Upper lobe of left lung (tissue), 6 donors: ENCODE measurements around the gene FBXL13. TPM values are rescaled to one million over a fixed set of nuclear protein-coding genes. Genes with fewer than 3 reads are reported as not detected.
"Not testable (repeated sequence)": the region's sequence is repeated elsewhere in the genome, so short reads cannot be mapped to it uniquely, and the experiment has no call there.

Experiments
- ATAC-seq, 2 donors: fragments of 200-7000 bp; cut with Tn5 transposase; one replicate each; pipeline ENCODE4 v1.9.1; 2022; ENCODE audit warnings: mild to moderate bottlenecking in 2 of 2, moderate library complexity in 2 of 2; ENCODE audit not compliant: low FRiP score in 2 of 2
- DNase-seq, 2 donors: peaks; one replicate each; pipeline ENCODE4 v3.0.0-alpha.2; 2019 to 2020
- H3K27ac ChIP-seq, 4 donors: fragments of 200-600 bp; sonication (generic); one replicate each; pipeline ENCODE4 v1.5.1; 2016 to 2019
- H3K27me3 ChIP-seq, 4 donors: fragments of 200-600 bp; sonication (generic); one replicate each; pipeline ENCODE4 v1.5.1; 2017 to 2019
- H3K36me3 ChIP-seq, 4 donors: fragments of 200-600 bp; sonication (generic); one replicate each; pipeline ENCODE4 v1.5.1; 2016 to 2019
- H3K4me1 ChIP-seq, 4 donors: fragments of 200-600 bp; sonication (generic); one replicate each; pipeline ENCODE4 v1.5.1; 2018 to 2019
- H3K4me3 ChIP-seq, 4 donors: fragments of 200-600 bp; sonication (generic); one replicate each; pipeline ENCODE4 v1.5.1; 2017 to 2019; ENCODE audit warnings: mild to moderate bottlenecking in 2 of 4, moderate library complexity in 1 of 4
- H3K9me3 ChIP-seq, 4 donors: fragments of 200-600 bp; sonication (generic); one replicate each; pipeline ENCODE4 v1.5.1; 2018 to 2019
- EP300 ChIP-seq, 4 donors: sonication (generic); formaldehyde crosslinking; IDR thresholded peaks; one replicate each; pipeline ENCODE4 v1.5.1; 2017; ENCODE audit warnings: antibody characterized with exemption in 4 of 4, control low read depth in 2 of 4
- POLR2A ChIP-seq, 4 donors: fragments of 450-650 bp; IDR thresholded peaks; one replicate each; pipeline ENCODE4 v1.5.1; 2016 to 2017; ENCODE audit warnings: antibody characterized with exemption in 4 of 4, mild to moderate bottlenecking in 2 of 4
- POLR2AphosphoS5 ChIP-seq, 2 donors: sonication (generic); formaldehyde crosslinking; IDR thresholded peaks; one replicate each; pipeline ENCODE4 v1.5.1; 2017; ENCODE audit warnings: antibody characterized with exemption in 2 of 2
- WGBS, 2 donors: methylation state at CpG; one replicate each; pipeline ENCODE4 v1.1.5; 2017 to 2018; 5-methylcytosine and 5-hydroxymethylcytosine counted together
- total RNA-seq, 6 donors: library from RNA; depleted of rRNA in 4 of 6; stranded (reverse); fragments of >200 nt in 4 of 6; gene quantifications; one replicate each; pipeline versions ENCODE4 v1.1.0 to v1.2.1, GENCODE V29; 2016 to 2021
- TF ChIP-seq, protein P1 (sequence below), 6 experiments: fragments of 450-650 bp in 4 of 6; fragments of 200-600 bp in 2 of 6; sonication (generic) in 2 of 6; IDR thresholded peaks; one replicate each; pipeline ENCODE4 v1.5.1; 2016 to 2019; ENCODE audit warnings: antibody characterized with exemption in 6 of 6
- donor health status: DM: no; HTN: no; CAD: no; lungs with moderate emphysema.
- donor health status: DM: no; HTN: yes; CAD: no; lungs with severe emphysema.

FBXL13 gene
- total RNA-seq, 6 donors from 2014 or later: 1.6 to 11.6 (median 2.9) TPM

DNA sequence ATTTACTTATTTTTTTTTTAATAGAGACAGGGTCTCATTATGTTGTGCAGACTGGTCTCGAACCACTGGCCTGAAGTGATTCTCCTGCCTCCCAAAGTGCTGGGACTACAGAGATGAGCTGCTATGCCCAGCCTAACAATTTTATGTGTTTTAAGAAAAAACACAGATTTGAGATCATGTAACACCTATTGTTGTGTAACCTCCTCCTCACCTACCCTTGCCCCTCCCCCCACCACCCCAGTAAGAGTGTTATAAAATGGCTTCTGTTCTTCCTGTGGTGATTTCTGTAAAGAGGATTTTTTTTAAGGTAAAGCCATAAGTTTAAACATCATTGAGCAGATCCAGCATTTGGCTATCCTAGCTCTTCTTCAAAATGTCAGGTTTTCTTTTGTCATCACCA is 7.9 kb upstream of the FBXL13 start:
- ATAC-seq: no peak
- no peak for DNase-seq
- H3K9me3 ChIP-seq: no peaks in the 10 kb centered on the region
- TF ChIP-seq, protein P1, sequence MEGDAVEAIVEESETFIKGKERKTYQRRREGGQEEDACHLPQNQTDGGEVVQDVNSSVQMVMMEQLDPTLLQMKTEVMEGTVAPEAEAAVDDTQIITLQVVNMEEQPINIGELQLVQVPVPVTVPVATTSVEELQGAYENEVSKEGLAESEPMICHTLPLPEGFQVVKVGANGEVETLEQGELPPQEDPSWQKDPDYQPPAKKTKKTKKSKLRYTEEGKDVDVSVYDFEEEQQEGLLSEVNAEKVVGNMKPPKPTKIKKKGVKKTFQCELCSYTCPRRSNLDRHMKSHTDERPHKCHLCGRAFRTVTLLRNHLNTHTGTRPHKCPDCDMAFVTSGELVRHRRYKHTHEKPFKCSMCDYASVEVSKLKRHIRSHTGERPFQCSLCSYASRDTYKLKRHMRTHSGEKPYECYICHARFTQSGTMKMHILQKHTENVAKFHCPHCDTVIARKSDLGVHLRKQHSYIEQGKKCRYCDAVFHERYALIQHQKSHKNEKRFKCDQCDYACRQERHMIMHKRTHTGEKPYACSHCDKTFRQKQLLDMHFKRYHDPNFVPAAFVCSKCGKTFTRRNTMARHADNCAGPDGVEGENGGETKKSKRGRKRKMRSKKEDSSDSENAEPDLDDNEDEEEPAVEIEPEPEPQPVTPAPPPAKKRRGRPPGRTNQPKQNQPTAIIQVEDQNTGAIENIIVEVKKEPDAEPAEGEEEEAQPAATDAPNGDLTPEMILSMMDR (IDR thresholded peaks at IDR 0.05): no peak
- TF ChIP-seq POLR2A (IDR thresholded peaks at IDR 0.05) (no peak), EP300 (IDR thresholded peaks at IDR 0.05) (no peak), POLR2AphosphoS5 (IDR thresholded peaks at IDR 0.05) (no peak)
- H3K4me1 ChIP-seq: no peaks in the 10 kb centered on the region
- no peak overlapping the region for H3K27ac ChIP-seq
- H3K36me3 ChIP-seq: peaks cover 6 to 43% (median 10%) of the 10 kb centered on the region in 4 donors
- no peaks in the 10 kb centered on the region for H3K27me3 ChIP-seq
- no peak overlapping the region for H3K4me3 ChIP-seq
- WGBS, 2 donors: 100% methylated on average over 1 of the region's 1 CpG

DNA sequence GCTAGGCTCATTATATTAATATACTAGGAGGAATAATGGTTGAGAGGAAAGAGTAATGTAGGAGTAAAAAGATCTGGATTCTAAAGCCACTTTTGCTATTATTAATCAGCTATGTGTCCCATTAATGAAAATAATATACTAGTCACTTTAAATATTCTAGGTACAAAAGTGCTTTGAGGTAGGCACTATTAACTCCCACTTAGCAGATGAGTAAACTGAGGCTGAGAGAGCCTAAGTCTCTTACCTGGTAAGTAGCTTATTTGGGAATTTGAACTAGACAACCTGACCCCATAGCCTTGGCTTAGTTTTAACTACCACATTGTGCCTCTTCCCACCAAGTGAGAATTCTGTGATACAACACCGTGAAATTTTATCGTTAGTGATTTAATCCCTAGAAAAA is 6.3 kb upstream of the FBXL13 start:
- H3K4me1 ChIP-seq: peaks cover 9 to 12% (median 11%) of the 10 kb centered on the region in 4 donors
- WGBS, 2 donors: 99 to 100% methylated on average over 2 of the region's 2 CpGs
- H3K36me3 ChIP-seq: peaks cover 3 to 30% (median 7%) of the 10 kb centered on the region in 4 donors
- no peak for TF ChIP-seq EP300 (IDR thresholded peaks at IDR 0.05)
- no peak for TF ChIP-seq POLR2A (IDR thresholded peaks at IDR 0.05)
- no peak for TF ChIP-seq POLR2AphosphoS5 (IDR thresholded peaks at IDR 0.05)
- TF ChIP-seq, protein P1 (IDR thresholded peaks at IDR 0.05): no peak
- H3K4me3 ChIP-seq: no peak overlapping the region
- no peaks in the 10 kb centered on the region for H3K27me3 ChIP-seq
- ATAC-seq (no peak), DNase-seq (no peak)
- H3K27ac ChIP-seq: no peak overlapping the region
- H3K9me3 ChIP-seq: no peaks in the 10 kb centered on the region

DNA sequence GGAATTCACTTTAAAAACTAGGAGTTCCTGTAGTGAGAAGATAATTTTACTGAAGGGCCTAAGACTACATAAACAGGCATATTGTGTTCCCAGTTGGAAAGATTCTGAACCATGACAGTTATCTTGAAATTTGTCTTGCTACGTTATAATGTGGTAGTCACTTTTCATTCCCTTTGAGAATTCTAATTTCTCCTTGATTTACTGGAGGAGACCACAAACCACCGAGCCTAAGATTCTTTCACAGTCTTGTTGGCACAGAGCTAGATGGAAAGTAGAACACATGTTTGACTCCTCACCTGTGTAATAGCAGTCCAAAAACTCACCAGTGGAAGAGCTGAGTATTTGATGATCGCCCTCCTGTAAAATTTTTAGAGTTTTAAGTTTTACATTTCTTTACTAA is 5.2 kb upstream of the FBXL13 start:
- Histone ChIP-seq H3K27me3 (no peaks in the 10 kb centered on the region), H3K4me3 (no peak overlapping the region), H3K27ac (no peak overlapping the region), H3K4me1 (peaks cover 10 to 16% (median 15%) of the 10 kb centered on the region in 4 donors), H3K36me3 (peaks cover 3 to 20% (median 5%) of the 10 kb centered on the region in 4 donors), H3K9me3 (no peaks in the 10 kb centered on the region)
- DNase-seq (no peak), ATAC-seq (no peak)
- WGBS, 2 donors: 89 to 90% methylated on average over 3 of the region's 3 CpGs
- TF ChIP-seq POLR2A (IDR thresholded peaks at IDR 0.05) (no peak), EP300 (IDR thresholded peaks at IDR 0.05) (no peak), POLR2AphosphoS5 (IDR thresholded peaks at IDR 0.05) (no peak)
- TF ChIP-seq, protein P1 (IDR thresholded peaks at IDR 0.05): no peak

DNA sequence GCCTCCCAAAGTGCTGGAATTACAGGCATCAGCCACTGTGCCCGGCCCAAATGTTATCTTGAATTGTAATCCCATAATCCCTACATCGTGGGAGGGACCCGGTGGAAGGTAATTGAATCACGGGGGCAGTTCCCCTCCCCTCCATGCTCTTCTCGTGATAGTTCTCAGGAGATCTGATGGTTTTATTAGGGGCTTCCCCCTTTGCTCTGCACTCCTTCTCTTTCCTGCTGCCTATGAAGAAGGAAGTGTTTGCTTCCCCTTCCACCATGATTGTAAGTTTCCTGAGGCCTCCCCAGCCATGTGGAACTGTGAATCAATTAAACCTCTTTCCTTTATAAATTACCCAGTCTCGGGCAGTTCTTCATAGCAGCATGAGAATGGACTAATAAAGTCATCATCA is 3.6 kb upstream of the FBXL13 start:
- peaks cover 14 to 26% (median 23%) of the 10 kb centered on the region in 4 donors for H3K4me1 ChIP-seq
- H3K36me3 ChIP-seq, H3K27ac ChIP-seq, H3K4me3 ChIP-seq, H3K27me3 ChIP-seq, H3K9me3 ChIP-seq, ATAC-seq, DNase-seq: not testable (repeated sequence)
- 75 to 84% methylated on average over 6 of the region's 6 CpGs for WGBS, 2 donors

DNA sequence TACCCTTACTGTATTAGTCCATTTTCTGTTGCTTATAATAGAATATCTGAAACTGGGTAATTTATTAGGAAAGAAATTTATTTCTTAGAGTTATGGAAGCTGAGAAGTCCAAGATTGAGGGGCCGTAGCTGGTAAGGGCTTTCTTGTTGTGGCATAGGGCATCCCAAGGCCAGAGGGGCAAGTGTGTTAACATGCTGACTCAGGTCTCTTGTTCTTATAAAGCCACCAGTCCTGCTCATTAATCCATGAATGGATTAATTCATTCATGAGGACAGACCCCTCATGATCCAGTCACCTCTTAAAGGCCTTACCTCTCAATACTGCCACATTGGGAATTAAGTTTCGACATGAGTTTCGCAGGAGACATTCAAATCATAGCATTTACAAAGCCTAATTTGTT is 2.7 kb upstream of the FBXL13 start:
- H3K4me3 ChIP-seq: no peak overlapping the region
- 99% methylated on average over 3 of the region's 3 CpGs for WGBS, 2 donors
- H3K27ac ChIP-seq: no peak overlapping the region
- no peaks in the 10 kb centered on the region for H3K27me3 ChIP-seq
- H3K4me1 ChIP-seq: peaks cover 14 to 26% (median 23%) of the 10 kb centered on the region in 4 donors
- no peaks in the 10 kb centered on the region for H3K9me3 ChIP-seq
- ATAC-seq (no peak), DNase-seq (no peak)
- TF ChIP-seq POLR2AphosphoS5 (IDR thresholded peaks at IDR 0.05) (no peak), EP300 (IDR thresholded peaks at IDR 0.05) (no peak), POLR2A (IDR thresholded peaks at IDR 0.05) (no peak)
- TF ChIP-seq, protein P1 (IDR thresholded peaks at IDR 0.05): no peak
- H3K36me3 ChIP-seq: no peaks in the 10 kb centered on the region
